GM21737 (cell line): ENCODE measurements around the gene ESCO1.
"Not testable (repeated sequence)": the region's sequence is repeated elsewhere in the genome, so short reads cannot be mapped to it uniquely, and the experiment has no call there.

Experiments
- ATAC-seq: cut with Tn5 transposase; IDR thresholded peaks from one replicate; pipeline ENCODE4 v1.9.1; 2021; ENCODE audit warnings: mild to moderate bottlenecking, moderate library complexity; ENCODE audit not compliant: unreplicated experiment

ESCO1 gene

DNA sequence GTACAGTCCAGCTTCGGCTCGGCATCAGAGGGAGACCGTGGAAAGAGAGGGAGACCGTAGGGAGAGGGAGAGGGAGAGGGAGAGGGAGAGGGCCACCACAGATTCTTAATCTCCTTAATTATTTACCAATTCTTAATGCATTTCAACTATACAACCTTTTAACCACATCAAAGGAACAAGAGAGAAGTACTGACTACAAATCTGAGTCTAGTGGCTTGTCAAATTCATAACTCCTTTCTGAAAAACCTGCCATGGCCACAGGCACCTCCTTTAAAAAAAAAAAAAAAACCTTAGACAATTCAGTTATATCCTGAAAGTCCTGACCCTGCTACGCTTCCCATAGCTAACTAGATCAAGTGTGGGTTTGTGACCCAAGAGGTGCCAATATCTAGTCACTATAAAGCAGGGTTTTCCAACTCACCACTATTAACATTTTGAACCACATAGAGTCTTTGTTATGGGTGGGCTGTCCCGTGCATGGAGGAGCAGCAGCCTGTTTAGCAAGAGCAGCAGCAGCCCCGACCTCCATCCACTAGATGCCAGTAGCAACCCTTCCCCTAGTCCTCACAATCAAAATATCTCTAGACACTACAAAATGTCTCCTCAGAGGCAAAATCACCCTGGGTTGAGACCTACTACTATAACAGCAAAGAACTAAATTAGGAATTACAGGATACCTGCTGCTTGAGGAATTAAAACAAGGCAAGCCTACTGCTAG is 6.8 kb downstream of the ESCO1 start:
- no peak for ATAC-seq

DNA sequence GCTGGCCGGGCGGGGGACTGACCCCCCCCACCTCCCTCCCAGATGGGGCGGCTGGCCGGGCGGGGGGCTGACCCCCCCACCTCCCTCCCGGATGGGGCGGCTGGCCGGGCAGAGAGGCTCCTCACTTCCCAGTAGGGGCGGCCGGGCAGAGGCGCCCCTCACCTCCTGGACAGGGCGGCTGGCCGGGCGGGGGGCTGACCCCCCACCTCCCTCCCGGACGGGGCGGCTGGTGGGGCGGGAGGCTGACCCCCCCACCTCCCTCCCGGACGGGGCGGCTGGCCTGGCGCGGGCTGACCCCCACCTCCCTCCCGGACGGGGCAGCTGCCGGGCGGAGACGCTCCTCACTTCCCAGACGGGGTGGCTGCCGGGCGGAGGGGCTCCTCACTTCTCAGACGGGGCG is 8.1 kb downstream of the ESCO1 start:
- not testable (repeated sequence) for ATAC-seq

DNA sequence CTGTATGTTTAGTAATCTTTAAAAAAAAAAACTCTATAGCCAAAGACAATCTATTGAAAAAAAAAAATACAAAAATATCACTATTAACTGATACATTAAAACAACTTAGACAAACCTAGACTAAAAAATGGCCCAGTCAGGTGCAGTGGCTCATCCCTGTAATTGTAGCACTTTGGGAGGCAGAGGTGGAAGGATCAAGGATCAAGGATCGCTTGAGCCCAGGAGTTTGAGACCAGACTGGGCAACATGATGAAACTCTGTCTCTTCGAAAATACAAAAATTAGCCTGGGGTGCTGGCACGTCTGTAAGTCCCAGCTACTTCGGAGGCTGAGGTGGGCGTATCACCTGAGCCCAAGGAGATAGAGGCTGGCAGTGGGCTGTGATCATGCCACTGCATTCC is 16.1 kb downstream of the ESCO1 start:
- no peak for ATAC-seq

DNA sequence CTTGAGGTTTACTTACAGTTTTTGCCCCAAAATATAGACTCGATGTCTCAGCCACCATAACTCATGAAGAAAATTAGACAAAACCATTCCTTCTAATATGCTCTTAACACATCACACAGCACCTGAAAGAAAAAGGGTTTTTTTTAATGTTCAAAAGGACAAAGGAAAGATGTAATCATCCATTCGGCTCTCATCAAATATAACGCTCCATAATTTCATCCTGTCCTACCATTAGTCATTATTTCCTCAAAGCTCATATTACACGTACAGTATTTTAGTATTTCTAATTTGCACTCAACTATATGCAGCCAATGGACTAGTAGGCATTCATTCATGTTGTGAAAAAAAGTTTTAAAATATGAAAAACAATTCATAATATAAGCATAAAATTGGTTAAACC is 24.8 kb downstream of the ESCO1 start:
- ATAC-seq = no peak

DNA sequence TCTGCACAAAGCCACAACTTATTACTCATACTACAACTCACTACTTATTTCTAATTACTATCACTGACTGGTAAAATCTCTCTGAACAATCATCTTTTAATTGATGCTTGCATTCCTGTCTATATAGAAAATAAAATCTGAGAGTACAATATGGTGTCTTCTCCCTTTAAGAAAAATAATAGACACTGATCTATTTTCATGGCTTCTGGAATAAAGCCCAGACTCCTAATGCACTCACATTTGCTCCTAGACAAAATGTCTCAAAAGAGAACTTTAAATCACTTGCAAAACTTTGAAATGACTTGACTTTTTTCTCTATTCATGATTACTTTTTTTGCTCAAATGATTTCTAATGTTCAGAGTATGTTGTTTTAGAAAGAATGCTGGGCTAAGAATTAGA is 28.7 kb downstream of the ESCO1 start:
- no peak for ATAC-seq

DNA sequence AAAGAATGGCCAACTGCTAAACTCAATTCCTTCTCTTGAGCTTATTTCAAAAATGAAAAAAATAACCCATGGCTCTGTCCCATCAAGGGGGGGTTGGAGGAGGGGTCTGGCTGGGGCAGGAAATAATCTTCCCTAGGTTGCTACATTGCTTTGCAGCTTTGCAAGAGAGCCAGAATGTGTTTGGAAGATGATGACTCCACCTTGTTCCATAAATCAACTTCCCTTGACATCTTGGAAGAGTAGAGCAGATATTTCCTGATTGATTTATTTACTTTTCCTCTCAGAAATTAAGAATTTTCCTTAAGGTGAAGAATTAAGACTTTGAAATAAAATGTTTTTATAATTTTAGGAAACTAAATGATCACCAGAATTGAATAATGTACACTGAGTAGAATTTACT is 41.3 kb downstream of the ESCO1 start:
- no peak for ATAC-seq

DNA sequence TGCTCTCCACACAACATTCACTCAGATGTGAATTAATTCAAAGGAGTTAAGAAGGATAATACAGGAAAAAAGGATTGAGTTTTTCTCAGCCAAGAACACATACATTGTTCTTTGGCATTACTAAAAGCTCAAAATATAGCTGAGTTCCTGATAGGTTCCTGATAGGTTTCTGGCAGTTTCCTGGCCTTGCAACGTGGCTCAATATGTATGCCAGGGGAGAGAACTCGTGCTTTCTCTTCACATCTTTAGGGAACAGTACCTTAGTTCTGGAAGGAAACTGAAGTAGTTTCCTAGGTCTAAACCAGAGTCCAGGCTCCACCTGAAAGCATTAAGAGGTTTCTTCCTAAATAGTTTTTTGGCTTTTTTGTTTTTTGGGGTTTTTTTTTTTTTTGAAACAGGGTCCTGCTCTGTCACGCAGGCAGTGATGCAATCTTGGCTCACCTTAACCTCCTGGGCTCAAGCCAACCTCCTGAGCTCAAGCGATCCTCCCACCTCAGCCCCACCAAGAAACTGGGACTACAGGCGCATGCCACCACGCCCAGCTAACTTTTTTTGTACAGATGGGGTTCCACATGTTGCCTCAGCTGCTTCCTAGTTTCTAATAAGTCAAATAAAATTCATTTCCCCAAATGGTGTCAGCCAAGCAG is 42.8 kb downstream of the ESCO1 start:
- ATAC-seq = no peak

DNA sequence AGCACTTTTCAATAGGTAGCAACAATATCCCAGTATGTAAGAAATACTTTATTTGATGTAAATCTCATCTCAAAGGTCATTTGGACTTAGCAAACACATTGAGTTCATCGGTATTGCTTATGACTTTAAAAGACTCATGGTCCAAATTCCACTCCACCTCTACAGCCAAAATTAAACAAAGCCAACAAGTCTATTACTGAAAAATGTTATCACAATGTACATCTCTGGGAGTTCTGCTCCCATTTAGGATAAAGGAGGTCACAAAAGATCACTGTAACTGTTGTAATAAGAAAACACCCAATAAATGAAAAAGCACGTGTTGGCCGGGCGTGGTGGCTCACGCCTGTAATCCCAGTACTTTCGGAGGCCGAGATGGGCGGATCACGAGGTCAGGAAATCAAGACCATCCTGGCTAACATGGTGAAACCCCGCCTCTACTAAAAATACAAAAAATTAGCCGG is 50.0 kb downstream of the ESCO1 start:
- ATAC-seq = no peak

DNA sequence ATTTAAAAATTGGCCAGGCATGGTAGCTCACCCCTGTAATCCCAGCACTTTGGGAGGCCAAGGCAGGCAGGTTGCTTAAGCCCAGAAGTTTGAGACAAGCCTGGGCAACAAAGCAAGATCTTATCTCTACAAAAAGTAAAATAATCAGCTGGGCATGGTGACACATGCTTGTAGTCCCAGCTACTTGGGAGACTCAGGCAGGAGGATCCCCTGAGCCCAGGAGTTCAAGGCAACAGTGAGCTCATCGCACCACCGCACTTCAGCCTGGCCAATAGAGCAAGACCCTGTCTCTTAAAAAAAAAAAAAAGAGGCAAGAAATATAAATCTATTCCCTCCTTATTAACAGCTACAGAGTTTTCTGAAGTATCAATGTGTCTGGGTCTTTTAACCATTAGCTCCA is 51.9 kb downstream of the ESCO1 start:
- no peak for ATAC-seq

DNA sequence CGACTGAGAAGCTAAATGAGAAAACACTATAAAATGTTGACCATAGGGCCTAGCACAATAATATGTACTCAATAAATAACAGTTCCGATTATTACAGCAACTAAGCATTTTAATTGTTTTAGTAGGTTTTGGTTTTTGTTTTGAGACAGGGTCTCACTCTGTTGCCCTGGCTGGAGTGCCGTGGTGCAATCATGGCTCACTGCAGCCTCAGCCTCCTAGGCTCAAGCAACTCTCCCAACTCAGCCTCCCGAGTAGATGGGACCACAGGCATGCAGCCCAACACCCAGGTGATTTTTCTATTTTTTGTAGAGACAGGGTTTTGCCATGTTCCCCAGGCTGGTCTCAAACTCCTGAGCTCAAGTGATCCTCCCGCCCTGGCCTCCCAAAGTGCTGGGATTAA is 54.1 kb downstream of the ESCO1 start:
- ATAC-seq = no peak

DNA sequence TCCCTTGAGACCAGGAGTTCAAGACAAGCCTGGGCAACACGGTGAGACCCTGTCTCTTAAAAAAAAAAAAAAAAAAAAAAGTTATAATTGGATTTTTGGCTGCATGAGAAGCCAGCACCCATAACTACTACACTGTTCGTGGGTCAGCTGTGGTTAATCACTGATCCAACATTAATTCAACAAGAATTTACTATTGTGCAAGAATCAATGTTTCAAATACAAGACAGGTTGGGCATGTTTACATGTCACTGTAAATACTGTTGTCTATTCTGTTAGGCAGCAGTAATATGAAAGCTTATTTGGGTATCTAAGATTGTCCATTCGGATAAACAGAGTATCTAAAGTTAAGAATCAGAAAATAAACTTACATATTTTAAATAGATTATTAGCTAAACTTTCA is 62.3 kb downstream of the ESCO1 start:
- ATAC-seq = no peak

DNA sequence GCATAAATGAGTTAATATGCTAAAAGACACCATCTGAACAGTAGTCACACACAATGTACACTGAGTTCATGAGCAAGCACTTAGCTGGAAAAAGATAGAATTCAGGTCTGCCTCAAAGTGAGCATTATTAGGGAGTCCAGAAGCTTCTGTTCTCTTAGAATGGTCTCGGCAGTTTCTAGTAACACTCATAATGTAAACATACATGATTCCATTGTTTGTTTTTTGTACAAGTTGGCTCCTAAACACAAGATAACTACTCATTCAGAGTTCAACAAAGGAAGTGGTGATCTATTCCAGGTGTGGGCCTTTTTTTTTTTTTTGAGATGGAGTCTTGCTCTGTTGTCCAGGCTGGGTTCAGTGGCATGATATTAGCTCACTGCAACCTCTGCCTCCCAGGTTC is 66.2 kb downstream of the ESCO1 start:
- ATAC-seq = no peak

DNA sequence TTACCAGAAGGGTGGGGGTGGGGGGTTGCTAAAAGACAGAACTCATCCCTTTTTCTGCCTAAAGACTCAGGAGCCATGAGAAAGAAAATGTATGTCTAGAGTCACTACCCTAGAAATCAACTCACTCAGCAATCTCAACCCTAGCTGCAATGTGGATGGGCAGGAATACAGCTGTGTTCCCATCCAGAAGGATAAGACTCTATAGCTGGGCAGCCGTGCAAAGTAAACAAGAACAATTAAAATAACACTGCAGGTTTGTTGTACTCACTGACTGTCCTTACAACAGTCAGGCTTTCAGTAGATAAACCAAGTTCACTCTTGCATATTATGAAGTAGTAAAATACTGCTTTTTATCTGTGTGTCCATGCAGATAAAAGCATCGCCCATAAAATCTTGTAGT is 74.0 kb downstream of the ESCO1 start:
- no peak for ATAC-seq

DNA sequence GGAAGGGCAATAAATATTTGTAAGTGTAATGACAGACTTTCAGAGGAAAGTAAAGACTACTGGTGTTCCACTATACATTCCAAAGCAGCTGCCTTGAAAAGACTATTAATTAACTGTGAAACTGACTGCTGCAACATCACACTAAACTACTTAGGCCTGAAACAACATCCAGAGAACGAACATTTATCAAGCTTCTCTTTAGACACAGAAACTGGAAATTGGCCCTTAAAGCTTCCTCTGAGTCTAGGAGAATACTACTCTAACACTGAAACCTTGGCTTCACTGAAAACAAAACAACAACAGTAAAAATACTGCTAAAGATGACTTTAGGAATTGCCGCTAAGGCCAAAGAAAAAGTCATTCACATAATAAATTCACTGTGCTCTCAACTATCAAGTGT is 74.6 kb downstream of the ESCO1 start:
- no peak for ATAC-seq

DNA sequence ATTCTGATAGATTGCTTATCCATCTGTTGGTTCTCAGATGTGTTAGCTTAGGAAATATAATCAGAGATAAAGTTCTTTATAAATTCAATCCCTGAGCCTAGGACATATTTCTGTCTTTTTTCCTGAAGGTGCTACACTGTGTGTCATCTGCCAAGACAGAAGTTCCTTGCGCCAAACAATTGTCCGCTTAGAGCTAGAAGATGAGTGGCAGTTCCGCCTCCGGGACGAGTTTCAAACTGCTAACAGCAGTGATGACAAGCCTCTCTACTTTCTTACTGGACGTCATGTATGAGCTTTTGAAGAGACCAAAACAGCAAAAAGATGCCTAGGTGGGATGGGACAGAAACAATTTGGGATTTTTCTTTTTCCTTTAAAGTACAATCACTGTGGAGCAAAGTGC is 78.0 kb downstream of the ESCO1 start:
- ATAC-seq = no peak

DNA sequence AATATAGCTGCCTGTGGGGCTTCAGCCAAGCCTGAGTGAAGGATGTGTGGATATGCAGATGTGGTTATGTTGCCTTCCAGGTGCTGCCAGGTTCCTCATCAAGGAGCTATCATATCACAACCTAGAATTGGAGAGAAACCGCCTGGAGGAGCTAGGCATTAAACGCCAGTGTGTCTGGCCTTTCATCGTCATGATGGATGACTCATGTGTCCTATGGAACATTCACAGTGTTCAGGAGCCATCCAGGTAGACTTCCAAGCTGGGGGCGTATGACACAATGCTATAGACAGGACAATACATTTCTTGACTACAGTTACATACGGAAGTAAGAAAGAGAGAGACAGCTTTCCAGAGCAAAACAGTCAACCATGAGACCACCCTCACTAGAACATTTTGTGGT is 86.8 kb downstream of the ESCO1 start:
- no peak for ATAC-seq

DNA sequence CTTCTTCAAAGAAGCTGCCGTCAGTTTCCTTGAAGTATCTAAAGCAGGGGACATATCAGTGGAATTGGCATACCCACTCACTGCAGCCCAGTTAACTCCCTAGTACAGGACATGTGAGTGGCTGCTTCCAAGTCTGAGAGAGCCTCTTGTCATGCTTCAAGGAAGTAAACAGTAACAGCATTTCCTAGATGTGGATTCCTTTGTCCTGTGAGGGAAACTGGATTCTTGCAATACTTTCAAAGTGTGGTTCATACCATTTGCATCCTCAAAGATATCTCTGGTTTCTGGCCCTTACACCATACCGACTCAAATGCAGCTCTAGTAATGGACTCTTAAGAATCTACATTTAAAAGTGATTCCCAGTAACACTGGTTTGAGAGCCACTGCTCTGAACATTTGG is 87.2 kb downstream of the ESCO1 start:
- no peak for ATAC-seq

DNA sequence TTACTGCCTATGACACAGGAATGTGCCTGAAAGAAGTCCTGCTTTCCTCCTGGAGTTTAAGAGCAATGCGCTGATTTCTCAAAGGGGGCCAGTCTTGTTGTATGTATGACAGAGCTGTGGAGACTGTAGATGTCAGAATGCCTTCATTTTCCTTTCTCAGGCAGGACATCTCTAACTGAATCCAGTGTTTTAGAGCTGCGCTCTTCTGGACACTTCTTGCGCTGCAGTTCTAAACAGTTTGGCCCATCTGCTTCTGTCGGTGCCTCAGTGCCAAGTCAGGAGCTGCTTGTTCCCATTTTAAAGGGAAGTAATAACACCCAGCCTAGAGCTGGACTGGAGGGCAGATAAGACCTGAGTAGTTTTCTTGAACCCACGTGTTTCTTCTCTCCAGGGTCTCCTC is 91.4 kb downstream of the ESCO1 start:
- ATAC-seq = no peak

DNA sequence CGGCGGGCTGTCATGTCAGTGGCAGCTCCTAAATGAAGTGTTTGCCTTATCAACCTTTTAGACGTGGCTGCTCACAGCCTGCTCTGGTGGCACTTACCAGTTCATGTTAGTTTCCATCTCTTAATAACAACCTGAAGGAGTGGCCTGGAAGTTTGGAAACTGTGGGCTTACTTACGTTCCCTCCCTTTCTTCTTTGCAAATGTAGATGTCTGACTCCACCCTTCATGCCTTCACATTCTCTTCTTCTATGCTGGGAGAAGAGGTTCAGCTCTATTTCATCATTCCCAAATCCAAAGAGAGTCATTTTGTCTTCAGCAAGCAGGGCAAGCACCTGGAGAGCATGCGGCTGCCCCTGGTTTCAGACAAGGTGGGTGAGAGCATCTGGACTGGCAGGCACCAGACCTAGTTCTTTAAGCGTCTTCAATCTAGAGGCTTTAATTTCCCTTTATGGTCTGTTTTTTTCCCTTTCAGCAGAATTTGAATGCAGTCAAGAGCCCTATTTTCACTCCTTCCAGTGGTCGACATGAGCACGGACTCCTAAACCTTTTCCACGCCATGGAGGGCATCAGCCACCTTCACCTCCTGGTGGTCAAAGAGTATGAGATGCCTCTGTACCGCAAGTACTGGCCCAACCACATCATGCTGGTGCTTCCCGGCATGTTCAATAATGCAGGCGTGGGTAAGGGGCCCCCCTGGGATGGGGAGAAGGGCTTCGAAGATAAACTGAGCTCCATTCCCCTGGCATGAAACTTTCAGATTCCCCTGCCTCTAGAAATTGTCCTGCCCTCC is 92.4 kb downstream of the ESCO1 start:
- ATAC-seq = no peak

DNA sequence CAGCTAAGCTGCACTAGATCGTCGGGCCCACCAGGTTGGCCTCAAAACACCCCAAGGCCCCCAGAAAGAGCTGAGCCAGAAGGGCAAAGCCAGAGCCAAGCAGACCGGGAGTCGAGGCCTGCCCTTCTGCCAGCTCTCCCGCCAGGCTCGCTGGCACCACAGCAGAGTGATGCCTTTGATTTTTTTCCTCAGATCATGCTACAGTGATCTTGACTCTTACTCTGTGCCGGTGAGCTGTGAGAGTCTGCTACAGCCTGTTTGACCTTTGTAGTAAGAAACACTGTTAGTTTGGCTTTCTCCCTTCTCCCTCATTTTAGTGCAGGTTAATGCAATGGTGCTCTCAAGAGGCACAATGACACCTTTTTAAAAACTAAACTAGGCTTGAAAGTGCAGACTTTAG is 97.8 kb downstream of the ESCO1 start:
- no peak for ATAC-seq

DNA sequence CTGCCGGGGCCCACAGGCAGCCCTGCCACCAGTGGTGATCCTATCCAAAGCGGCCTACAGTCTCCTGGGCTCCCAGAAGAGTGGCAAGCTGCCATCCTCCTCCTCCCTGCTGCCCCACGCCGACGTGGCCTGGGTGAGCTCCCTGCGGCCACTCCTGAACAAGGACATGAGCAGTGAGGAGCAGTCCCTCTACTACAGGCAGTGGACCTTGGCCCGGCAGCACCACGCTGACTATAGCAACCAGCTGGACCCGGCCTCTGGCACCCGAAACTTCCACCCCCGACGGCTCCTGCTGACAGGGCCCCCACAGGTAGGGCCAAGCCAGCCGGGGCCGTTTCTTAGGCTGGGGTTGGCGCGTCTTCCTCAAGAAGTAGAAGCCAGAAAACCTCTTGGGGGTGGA is 100.5 kb downstream of the ESCO1 start:
- no peak for ATAC-seq

DNA sequence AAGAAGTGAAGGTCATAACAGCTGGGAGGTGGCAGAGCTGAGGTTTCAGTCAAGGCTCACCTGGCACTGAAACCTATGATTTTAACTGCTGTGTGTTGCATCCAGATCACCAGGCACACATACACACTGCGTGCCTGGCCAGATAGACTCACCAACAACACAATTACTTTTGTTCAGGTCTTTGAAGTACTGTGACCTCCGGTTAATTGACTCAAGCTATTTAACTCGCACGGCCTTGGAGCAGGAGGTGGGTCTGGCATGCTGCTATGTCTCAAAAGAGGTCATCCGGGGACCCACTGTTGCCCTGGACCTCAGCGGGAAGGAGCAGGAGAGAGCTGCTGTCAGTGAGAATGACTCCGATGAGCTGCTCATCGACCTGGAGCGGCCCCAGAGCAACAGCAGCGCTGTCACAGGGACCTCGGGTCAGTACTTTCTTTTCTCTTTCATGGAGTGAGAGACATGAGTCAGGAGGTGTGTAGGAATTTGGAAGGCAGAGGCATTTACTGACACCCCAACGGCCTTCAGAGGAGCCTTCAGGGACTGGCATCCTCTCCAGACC is 104.1 kb downstream of the ESCO1 start:
- no peak for ATAC-seq
